GM12872 (cell line): Measurements from ENCODE around the gene P2RX4.

Experiments used
- CTCF ChIP-seq: IDR thresholded peaks from 3 replicates; pipeline ENCODE4 v1.5.1; 2011; ENCODE audit warnings: low read depth, mild to moderate bottlenecking, low read length, moderate library complexity; ENCODE audit not compliant: insufficient read depth

P2RX4 gene

GRCh38 chr12:121184425-121184824 is 25.5 kb upstream of the P2RX4 start:
- TF ChIP-seq CTCF: no peak

- no peak for TF ChIP-seq CTCF
Observed at GRCh38 chr12:121184984-121185889, 24.7 kb upstream of the P2RX4 start.

DNA sequence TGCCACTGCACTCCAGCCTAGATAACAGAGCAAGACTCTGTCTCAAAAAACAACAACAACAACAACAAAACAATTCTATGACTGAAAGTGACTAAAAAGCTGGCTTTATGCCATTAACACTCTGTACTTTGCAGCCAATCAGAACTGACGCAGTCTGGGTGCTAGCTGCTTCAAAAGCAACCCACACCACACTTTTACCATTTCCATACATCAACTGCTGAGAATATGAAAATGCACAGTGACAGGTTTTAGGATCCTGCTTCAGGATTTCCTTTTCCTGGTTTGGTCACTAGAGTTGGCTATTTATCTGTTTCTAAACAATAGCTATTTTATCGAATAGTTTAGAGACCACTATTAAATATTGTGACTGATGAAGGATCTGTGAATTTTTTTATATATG is 23.1 kb upstream of the P2RX4 start:
- TF ChIP-seq CTCF: no peak

DNA sequence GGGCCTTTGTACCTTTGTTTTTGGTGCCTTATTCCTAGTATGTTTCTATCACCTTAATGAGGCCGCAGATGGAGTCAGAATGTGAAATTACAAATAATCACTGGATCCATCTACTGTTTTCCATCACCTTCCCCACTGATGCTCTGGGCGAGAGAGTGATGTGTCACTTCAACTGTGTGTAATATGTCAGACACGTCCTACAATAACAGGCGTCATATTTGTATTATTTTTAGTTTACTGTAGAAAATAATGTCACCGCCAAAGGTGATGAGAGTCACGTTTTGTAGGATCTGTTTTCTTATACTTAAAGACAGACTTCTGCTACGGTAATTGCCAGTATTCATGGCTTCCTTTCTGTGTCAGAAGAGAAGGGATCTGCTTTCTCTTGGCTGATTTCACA is 22.4 kb upstream of the P2RX4 start:
- no peak for TF ChIP-seq CTCF

GRCh38 chr12:121188227-121188626 is 21.7 kb upstream of the P2RX4 start:
- TF ChIP-seq CTCF: no peak

DNA sequence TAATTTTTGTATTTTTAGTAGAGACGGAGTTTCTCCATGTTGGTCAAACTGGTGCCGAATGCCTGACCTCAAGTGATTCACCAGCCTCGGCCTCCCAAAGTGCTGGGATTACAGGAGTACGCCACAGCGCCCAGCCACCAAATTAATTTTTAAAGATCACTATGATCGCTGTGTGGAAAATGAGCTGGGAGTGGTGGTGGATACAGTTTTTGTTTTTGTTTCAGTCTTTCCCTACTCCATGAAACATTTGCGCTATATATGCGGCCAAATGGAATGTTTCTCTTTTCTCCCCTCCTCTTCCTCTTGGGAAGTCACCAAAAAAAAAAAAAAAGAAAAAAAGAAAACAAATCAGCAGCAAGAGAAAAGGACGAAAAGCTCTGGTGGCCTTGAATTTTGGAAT is 20.8 kb upstream of the P2RX4 start:
- TF ChIP-seq CTCF: no peak

DNA sequence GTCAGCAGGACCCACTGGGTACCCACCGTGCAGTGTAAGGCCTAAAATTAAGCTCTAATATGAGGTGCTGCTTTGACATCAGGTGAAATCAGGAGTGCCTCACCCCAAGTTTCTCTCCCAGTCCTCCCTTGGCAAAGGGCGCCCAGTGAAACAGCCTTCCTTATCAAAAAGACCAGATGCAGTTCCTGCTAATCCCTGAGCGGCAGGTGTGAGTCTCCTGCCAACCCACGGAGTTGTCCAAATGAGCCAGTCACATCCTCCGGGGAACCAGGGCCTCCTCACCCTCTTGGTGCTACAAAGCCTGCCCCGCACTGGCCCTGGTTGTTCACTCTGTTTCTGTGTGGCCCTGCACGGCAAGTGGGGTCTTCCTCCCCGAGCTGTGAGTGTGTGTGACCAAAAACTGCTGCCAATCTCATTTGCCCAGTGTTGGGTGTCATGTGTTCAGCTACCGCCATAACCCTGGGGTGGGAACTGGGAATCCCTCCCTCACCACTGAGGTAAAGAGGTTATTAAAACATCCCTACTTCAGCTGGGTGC is 20.2 kb upstream of the P2RX4 start:
- no peak for TF ChIP-seq CTCF
